GM23338 (cell line): ENCODE measurements around the gene DIDO1.
A peak's percentile ranks its signal among the peaks of the same experiment; 100 is the strongest.

Experiments used
- EZH2 ChIP-seq: fragments of 200-600 bp; sonication (generic); IDR thresholded peaks from one replicate; pipeline ENCODE4 v1.8.0; 2017; ENCODE audit warnings: antibody characterized with exemption, mild to moderate bottlenecking, low read depth; ENCODE audit not compliant: unreplicated experiment
- POLR2AphosphoS5 ChIP-seq: IDR thresholded peaks from 2 replicates; pipeline ENCODE4 v1.6.1; 2016; ENCODE audit warnings: antibody characterized with exemption, low read depth
- TF ChIP-seq, protein P1 (sequence below), 2 experiments: fragments of 200-600 bp in 1 of 2; sonication (generic) in 1 of 2; conservative IDR thresholded peaks; 2 replicates each; pipeline versions ENCODE4 v1.5.1 to v1.6.1; 2016 to 2017; ENCODE audit warnings: antibody characterized with exemption in 2 of 2, low read depth in 2 of 2, mild to moderate bottlenecking in 2 of 2, moderate library complexity in 1 of 2

DNA sequence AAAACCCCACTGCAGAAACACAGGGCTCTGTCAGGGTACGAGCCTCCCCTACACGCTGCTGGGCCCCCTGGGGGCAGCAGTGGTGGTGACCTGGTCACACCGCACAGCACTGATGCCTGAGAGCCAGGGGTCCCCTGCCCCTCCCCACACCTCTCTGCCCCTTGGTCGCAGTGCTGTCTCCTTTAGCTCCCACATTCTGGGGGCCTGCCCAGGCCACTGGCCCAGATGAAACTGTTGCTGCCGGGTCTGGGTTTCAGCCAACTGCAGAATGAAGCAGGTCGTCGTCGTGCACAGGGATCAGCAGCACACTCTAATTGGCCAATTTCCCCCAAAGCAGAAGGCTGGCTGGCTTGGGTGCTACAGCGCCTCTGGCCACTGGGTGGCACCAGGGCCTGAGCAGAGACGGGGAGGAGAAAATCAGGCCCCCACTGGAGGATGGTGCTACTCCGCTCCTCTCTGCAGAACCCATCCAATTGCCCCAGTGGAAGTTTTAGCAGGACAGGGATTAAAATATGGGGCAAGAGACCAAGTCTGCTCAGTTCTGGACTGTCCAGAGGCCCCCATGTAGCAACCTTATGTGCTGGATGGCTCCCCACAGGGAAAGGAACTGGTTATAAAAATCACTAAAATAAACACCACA, 26.1 kb downstream of the DIDO1 start:
- TF ChIP-seq, protein P1, sequence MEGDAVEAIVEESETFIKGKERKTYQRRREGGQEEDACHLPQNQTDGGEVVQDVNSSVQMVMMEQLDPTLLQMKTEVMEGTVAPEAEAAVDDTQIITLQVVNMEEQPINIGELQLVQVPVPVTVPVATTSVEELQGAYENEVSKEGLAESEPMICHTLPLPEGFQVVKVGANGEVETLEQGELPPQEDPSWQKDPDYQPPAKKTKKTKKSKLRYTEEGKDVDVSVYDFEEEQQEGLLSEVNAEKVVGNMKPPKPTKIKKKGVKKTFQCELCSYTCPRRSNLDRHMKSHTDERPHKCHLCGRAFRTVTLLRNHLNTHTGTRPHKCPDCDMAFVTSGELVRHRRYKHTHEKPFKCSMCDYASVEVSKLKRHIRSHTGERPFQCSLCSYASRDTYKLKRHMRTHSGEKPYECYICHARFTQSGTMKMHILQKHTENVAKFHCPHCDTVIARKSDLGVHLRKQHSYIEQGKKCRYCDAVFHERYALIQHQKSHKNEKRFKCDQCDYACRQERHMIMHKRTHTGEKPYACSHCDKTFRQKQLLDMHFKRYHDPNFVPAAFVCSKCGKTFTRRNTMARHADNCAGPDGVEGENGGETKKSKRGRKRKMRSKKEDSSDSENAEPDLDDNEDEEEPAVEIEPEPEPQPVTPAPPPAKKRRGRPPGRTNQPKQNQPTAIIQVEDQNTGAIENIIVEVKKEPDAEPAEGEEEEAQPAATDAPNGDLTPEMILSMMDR (conservative IDR thresholded peaks at IDR 0.05; ENCODE audit: low read depth in 2 of 2): peak; percentile 62 to 85
- TF ChIP-seq POLR2AphosphoS5 (peak; percentile 88), EZH2 (no peak)
